ENCODE results near the gene HTRA1. TPM values are rescaled to one million over a fixed set of nuclear protein-coding genes. Genes with fewer than 3 reads are reported as not detected.

The HTRA1 gene
- polyA plus RNA-seq, 3 donors, result 0.84 to 4.7 (median 2.2) TPM

DNA sequence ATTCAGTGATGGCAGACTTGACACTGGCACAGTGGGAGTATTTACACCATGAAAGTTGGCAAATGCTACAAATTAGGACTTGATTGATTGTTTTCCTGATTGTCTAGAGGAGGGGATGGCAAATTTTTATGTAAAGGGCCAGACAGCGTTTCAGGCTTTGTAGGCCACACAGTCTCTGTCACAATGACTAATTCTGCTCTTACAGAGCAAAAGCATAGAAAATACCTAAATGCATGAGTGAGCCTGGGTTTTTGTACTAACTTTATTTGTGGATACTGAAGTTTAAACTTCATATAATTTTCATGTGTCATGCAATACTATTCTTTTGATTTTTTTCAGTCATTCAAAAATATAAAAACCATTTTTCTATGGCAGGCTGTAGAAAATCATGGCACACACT lies 15.9 kb upstream of the HTRA1 start:
- no peak overlapping the region for H3K27ac Mint-ChIP-seq
- no peak overlapping the region for H3K9ac ChIP-seq (ENCODE audit: insufficient read depth, low read length, poor library complexity, severe bottlenecking)
- no peaks in the 10 kb centered on the region for H3K4me1 ChIP-seq (ENCODE audit: control insufficient read depth in 1 of 2, insufficient read depth in 2 of 2, low read length in 2 of 2)
- no peak overlapping the region for H3K4me3 ChIP-seq (replicated peaks in 1 of 3; ENCODE audit: low read depth in 2 of 3, low read length in 3 of 3)
- intact Hi-C loops (cut with micrococcal nuclease), result no loop called here
- no peaks in the 10 kb centered on the region for H3K36me3 ChIP-seq (replicated peaks in 1 of 2; ENCODE audit: control insufficient read depth in 1 of 2, insufficient read depth in 2 of 2, low read length in 2 of 2)
- H4K20me1 ChIP-seq (ENCODE audit: insufficient read depth, low read length), result no peaks in the 10 kb centered on the region
- H3K4me3 Mint-ChIP-seq, result no peak overlapping the region
- H3K27me3 Mint-ChIP-seq (ENCODE audit: low read depth in 3 of 3), result peaks cover 13 to 29% (median 28%) of the 10 kb centered on the region in 3 donors
- WGBS (ENCODE audit: insufficient coverage), result no CpG with 5 or more reads among the region's 1 CpG
- no peaks in the 10 kb centered on the region for H3K79me2 ChIP-seq (ENCODE audit: insufficient read depth, low read length)
- H3K9me3 ChIP-seq (replicated peaks in 1 of 2; ENCODE audit: control insufficient read depth in 1 of 2, insufficient read depth in 1 of 2, low read length in 2 of 2), result no peaks in the 10 kb centered on the region
- no peak overlapping the region for H3K4me2 ChIP-seq (replicated peaks; ENCODE audit: extremely low read depth, low read length, poor library complexity, severe bottlenecking)
- no peak for DNase-seq
- peaks cover 15 to 21% of the 10 kb centered on the region in 2 donors for H3K27me3 ChIP-seq (ENCODE audit: control insufficient read depth in 2 of 2, insufficient read depth in 2 of 2, low read length in 2 of 2)
- peaks cover 1% of the 10 kb centered on the region for H3K4me1 Mint-ChIP-seq
- H3K36me3 Mint-ChIP-seq, result no peaks in the 10 kb centered on the region
- H3K27ac ChIP-seq (ENCODE audit: low read depth in 1 of 2, low read length in 2 of 2), result no peak overlapping the region
- peaks cover 0 to 2% (median 0%) of the 10 kb centered on the region in 7 donors for H3K9me3 Mint-ChIP-seq
- no peak for TF ChIP-seq CTCF (IDR thresholded peaks at IDR 0.05)
- H2AFZ ChIP-seq (ENCODE audit: insufficient read depth, low read depth, low read length, poor library complexity, severe bottlenecking), result no peak overlapping the region

- Histone ChIP-seq H3K79me2 (ENCODE audit: insufficient read depth, low read length) (no peaks in the 10 kb centered on the region), H3K4me1 (ENCODE audit: control insufficient read depth in 1 of 2, insufficient read depth in 2 of 2, low read length in 2 of 2) (no peaks in the 10 kb centered on the region), H3K9me3 (replicated peaks in 1 of 2; ENCODE audit: control insufficient read depth in 1 of 2, insufficient read depth in 1 of 2, low read length in 2 of 2) (no peaks in the 10 kb centered on the region), H3K9ac (ENCODE audit: insufficient read depth, low read length, poor library complexity, severe bottlenecking) (no peak overlapping the region), H4K20me1 (ENCODE audit: insufficient read depth, low read length) (no peaks in the 10 kb centered on the region), H3K4me3 (replicated peaks in 1 of 3; ENCODE audit: low read depth in 2 of 3, low read length in 3 of 3) (no peak overlapping the region), H3K27me3 (ENCODE audit: control insufficient read depth in 2 of 2, insufficient read depth in 2 of 2, low read length in 2 of 2) (peaks cover 15 to 21% of the 10 kb centered on the region in 2 donors), H2AFZ (ENCODE audit: insufficient read depth, low read depth, low read length, poor library complexity, severe bottlenecking) (no peak overlapping the region), H3K36me3 (replicated peaks in 1 of 2; ENCODE audit: control insufficient read depth in 1 of 2, insufficient read depth in 2 of 2, low read length in 2 of 2) (no peaks in the 10 kb centered on the region), H3K4me2 (replicated peaks; ENCODE audit: extremely low read depth, low read length, poor library complexity, severe bottlenecking) (no peak overlapping the region), H3K27ac (ENCODE audit: low read depth in 1 of 2, low read length in 2 of 2) (no peak overlapping the region)
- Mint-ChIP-seq H3K36me3 (no peaks in the 10 kb centered on the region), H3K27ac (no peak overlapping the region), H3K4me3 (no peak overlapping the region), H3K9me3 (peaks cover 0 to 2% (median 0%) of the 10 kb centered on the region in 7 donors), H3K27me3 (ENCODE audit: low read depth in 3 of 3) (peaks cover 16 to 32% (median 30%) of the 10 kb centered on the region in 3 donors), H3K4me1 (peaks cover 1% of the 10 kb centered on the region)
- DNase-seq, result no peak
- intact Hi-C loops (cut with micrococcal nuclease), result no loop called here
- no peak for TF ChIP-seq CTCF (IDR thresholded peaks at IDR 0.05)
These were observed 15.4 kb upstream of the HTRA1 start for GRCh38 chr10:122445904-122446303.
